ENCODE data around the gene TAS2R41.

Gene TAS2R41

GRCh38 chr7:143477501-143478150 is at the start of gene TAS2R41:
Gene TAS2R41 (plus strand): TSS chr7:143477873. CDS start chr7:143477873, 0 bp downstream.
- no peak within 1 kb of the TSS for H3K4me3 ChIP-seq (IDR thresholded peaks at IDR 0.05; ENCODE audit: insufficient read depth, low read depth, low read length)
- H3K36me3 ChIP-seq (ENCODE audit: insufficient read depth) = no peaks in the 10 kb centered on the region
- H3K27me3 ChIP-seq (ENCODE audit: insufficient read depth, low read depth) = no peaks in the 10 kb centered on the region
- no peak within 1 kb of the TSS for H2AFZ ChIP-seq (ENCODE audit: low read depth)
- no peak within 1 kb of the TSS for H3K9ac ChIP-seq
- H3K4me2 ChIP-seq = no peak within 1 kb of the TSS
- H3K79me2 ChIP-seq (ENCODE audit: insufficient read depth, low read depth) = no peaks in the 10 kb centered on the region
- H4K20me1 ChIP-seq (ENCODE audit: insufficient read depth) = no peaks in the 10 kb centered on the region
- TF ChIP-seq CTCF (conservative IDR thresholded peaks at IDR 0.05; ENCODE audit: low read depth, low read length) = no peak
- no peaks in the 10 kb centered on the region for H3K4me1 ChIP-seq (ENCODE audit: low read depth, poor library complexity, severe bottlenecking)
- no peak within 1 kb of the TSS for H3K27ac ChIP-seq

DNA sequence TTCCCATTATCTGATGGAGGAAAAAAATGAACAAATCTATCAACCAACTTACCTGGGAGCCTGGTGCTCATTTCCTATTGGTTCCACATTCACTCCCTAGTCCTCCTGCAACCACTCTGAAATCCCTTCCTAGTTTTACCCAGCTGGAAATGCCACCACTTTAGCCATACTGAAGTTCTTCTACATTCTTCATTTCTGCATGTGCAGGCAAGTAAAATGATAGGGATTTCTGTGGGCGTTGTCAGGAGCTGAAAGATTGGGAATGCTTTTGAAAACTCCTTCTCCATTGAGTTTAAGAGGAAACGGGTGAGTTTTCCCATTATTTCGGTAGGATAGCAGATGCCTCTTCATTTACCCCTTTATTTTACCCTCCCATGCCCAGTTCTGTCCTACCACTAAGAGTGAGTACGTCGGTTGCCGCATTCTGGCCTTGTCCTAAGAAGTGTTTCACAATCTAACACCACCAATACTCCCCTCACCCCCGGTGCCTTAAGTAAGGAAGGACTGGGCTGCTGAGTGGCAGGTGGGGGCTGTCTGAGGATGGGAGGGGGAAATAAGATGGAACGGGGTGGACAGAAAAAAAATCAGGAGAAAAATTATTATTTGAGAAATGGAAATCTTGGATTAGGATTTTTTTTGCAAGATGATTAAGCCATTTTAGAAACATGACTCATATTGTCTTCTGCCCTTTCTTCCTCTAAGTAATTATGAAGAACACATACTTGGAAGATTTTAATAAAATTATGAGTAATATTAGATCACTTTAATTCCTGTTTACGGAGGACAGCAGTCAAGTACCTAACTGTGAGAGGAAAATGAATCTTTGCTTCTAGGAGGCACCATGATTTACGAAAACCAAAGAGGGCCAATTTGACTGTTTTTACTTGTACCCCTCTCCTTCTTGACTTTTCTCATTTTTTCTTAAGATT is 47.6 kb upstream of the TAS2R41 start:
- no peak overlapping the region for H2AFZ ChIP-seq (ENCODE audit: low read depth)
- H3K9ac ChIP-seq = no peak overlapping the region
- H4K20me1 ChIP-seq (ENCODE audit: insufficient read depth) = no peaks in the 10 kb centered on the region
- no peaks in the 10 kb centered on the region for H3K4me1 ChIP-seq (ENCODE audit: low read depth, poor library complexity, severe bottlenecking)
- TF ChIP-seq CTCF (conservative IDR thresholded peaks at IDR 0.05; ENCODE audit: low read depth, low read length) = no peak
- no peaks in the 10 kb centered on the region for H3K36me3 ChIP-seq (ENCODE audit: insufficient read depth)
- no peaks in the 10 kb centered on the region for H3K27me3 ChIP-seq (ENCODE audit: insufficient read depth, low read depth)
- H3K79me2 ChIP-seq (ENCODE audit: insufficient read depth, low read depth) = no peaks in the 10 kb centered on the region
- no peak overlapping the region for H3K27ac ChIP-seq
- no peak overlapping the region for H3K4me2 ChIP-seq
- no peak overlapping the region for H3K4me3 ChIP-seq (IDR thresholded peaks at IDR 0.05; ENCODE audit: insufficient read depth, low read depth, low read length)

DNA sequence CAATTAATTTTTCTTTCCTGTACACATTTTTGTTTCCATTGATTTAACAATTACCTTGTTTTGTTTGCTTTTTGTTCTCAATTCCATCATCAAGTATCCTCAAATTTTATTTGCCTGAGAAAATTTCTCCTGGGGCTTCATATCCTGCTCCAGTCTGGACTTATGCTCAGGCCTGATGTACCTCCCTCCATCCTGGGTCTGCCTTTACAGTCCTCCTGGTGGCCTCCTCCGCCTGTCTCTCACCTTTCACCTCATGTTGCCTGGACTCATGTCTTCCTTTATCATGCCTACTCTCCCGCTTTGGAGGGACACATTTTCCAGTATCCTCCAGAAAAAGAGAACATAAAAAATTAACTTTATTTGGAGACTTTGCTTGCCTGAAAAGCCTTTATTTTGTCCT is 46.6 kb upstream of the TAS2R41 start:
- no peak for TF ChIP-seq CTCF (conservative IDR thresholded peaks at IDR 0.05; ENCODE audit: low read depth, low read length)
- Histone ChIP-seq H3K9ac (no peak overlapping the region), H3K4me2 (no peak overlapping the region), H2AFZ (ENCODE audit: low read depth) (no peak overlapping the region), H3K27ac (no peak overlapping the region), H4K20me1 (ENCODE audit: insufficient read depth) (no peaks in the 10 kb centered on the region), H3K79me2 (ENCODE audit: insufficient read depth, low read depth) (no peaks in the 10 kb centered on the region), H3K36me3 (ENCODE audit: insufficient read depth) (no peaks in the 10 kb centered on the region), H3K4me1 (ENCODE audit: low read depth, poor library complexity, severe bottlenecking) (no peaks in the 10 kb centered on the region), H3K27me3 (ENCODE audit: insufficient read depth, low read depth) (no peaks in the 10 kb centered on the region), H3K4me3 (IDR thresholded peaks at IDR 0.05; ENCODE audit: insufficient read depth, low read depth, low read length) (no peak overlapping the region)

DNA sequence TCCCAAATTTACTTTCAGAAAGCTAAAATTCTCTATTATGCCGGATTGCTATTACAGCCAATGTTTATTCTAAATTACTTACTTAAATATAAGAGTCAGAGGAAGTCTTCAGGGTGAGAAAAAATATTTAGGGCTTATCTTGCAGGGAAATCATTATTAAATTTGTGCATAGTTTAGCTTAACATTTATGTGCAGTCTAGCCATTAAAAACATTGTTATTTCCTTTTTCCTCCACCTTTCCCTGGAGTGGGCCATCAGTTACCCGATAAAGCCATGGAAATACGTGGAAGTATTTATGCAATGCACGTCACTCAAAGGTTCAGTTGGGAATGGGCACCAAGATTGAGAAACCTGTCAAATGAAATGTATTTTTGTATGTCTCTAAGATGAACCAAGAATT is 43.9 kb upstream of the TAS2R41 start:
- no peak overlapping the region for H3K4me2 ChIP-seq
- H3K4me1 ChIP-seq (ENCODE audit: low read depth, poor library complexity, severe bottlenecking) = no peaks in the 10 kb centered on the region
- TF ChIP-seq CTCF (conservative IDR thresholded peaks at IDR 0.05; ENCODE audit: low read depth, low read length) = no peak
- H3K27me3 ChIP-seq (ENCODE audit: insufficient read depth, low read depth) = no peaks in the 10 kb centered on the region
- H3K27ac ChIP-seq = no peak overlapping the region
- H4K20me1 ChIP-seq (ENCODE audit: insufficient read depth) = no peaks in the 10 kb centered on the region
- H3K36me3 ChIP-seq (ENCODE audit: insufficient read depth) = no peaks in the 10 kb centered on the region
- H3K9ac ChIP-seq = no peak overlapping the region
- no peak overlapping the region for H3K4me3 ChIP-seq (IDR thresholded peaks at IDR 0.05; ENCODE audit: insufficient read depth, low read depth, low read length)
- H3K79me2 ChIP-seq (ENCODE audit: insufficient read depth, low read depth) = no peaks in the 10 kb centered on the region
- H2AFZ ChIP-seq (ENCODE audit: low read depth) = no peak overlapping the region
